Liver (tissue), 3 donors: Measurements from ENCODE around the gene CCT2.

Experiments
- CTCF ChIP-seq: fragments of 150-350 bp; IDR thresholded peaks from 2 replicates; pipeline ENCODE4 v1.5.1; 2017; ENCODE audit warnings: improper control_type of control experiment, low read depth, low read length; ENCODE audit not compliant: missing input control
- FOXA2 ChIP-seq: IDR thresholded peaks from 2 replicates; pipeline ENCODE4 v1.6.1; 2016; ENCODE audit warnings: antibody characterized with exemption
- JUND ChIP-seq, 2 donors: IDR thresholded peaks; 2 replicates each; pipeline ENCODE4 v1.6.1; 2016; ENCODE audit warnings: antibody characterized with exemption in 2 of 2
- MAX ChIP-seq: IDR thresholded peaks from 2 replicates; pipeline ENCODE4 v1.6.1; 2016; ENCODE audit warnings: antibody characterized with exemption
- REST ChIP-seq: IDR thresholded peaks from 2 replicates; pipeline ENCODE4 v1.6.1; 2016; ENCODE audit warnings: antibody characterized with exemption, mild to moderate bottlenecking
- TAF1 ChIP-seq: conservative IDR thresholded peaks from 2 replicates; pipeline ENCODE4 v1.6.1; 2016; ENCODE audit warnings: antibody characterized with exemption, mild to moderate bottlenecking
- YY1 ChIP-seq: IDR thresholded peaks from 2 replicates; pipeline ENCODE4 v1.6.1; 2016; ENCODE audit warnings: antibody characterized with exemption, mild to moderate bottlenecking
- donor health status: healthy.
- donor health status: healthy.

- TF ChIP-seq CTCF (no peak), JUND (IDR thresholded peaks at IDR 0.05) (no peak), YY1 (no peak), MAX (no peak), TAF1 (no peak), REST (no peak), FOXA2 (no peak)
Observed at GRCh38 chr12:69550569-69551350, 34.5 kb upstream of the CCT2 start.
